Measurements from ENCODE around the gene TP53I3. TPM values are rescaled to one million over a fixed set of nuclear protein-coding genes. Genes with fewer than 3 reads are reported as not detected.
A peak's percentile ranks its signal among the peaks of the same experiment; 100 is the strongest.
"Not testable (repeated sequence)": the region's sequence is repeated elsewhere in the genome, so short reads cannot be mapped to it uniquely, and the experiment has no call there.

TP53I3 gene
- total RNA-seq, 8 experiments from 2014 or later: 7.5 to 177 (median 30.4) TPM

DNA sequence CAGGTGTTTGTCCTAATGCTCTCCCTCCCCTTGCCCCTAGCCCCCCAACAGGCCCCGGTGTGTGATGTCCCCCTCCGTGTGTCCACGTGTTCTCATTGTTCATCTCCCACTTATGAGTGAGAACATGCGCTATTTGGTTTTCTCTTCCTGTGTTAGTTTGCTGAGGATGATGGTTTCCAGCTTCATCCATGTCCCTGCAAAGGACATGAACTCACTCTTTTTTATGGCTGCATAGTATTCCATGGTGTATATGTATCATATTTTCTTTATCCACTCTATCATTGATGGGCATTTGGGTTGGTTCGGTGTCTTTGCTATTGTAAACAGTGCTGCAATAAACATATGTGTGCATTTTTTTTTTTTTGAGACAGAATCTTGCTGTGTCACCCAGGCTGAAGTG lies 8.6 kb upstream of the TP53I3 start:
- not testable (repeated sequence) for H3K27ac ChIP-seq; ATAC-seq (replicated peaks in 6 of 8); H3K4me3 ChIP-seq; H3K4me1 ChIP-seq (replicated peaks in 1 of 2)
- in situ Hi-C loops (cut with MboI; ENCODE audit: low pct_unique_long_range_greater_than_20kb in 2 of 9, low sequenced_read_pairs in 9 of 9, unreplicated experiment in 9 of 9): loop anchor here in 2 of 9 experiments (25.0 kb wide), 2 partner anchors 94 to 294 kb away; partner anchors contain the start of gene FAM228A (in 1 of the 2)
- WGBS, 10 experiments: 89 to 100% (median 98%) methylated on average over 1 to 3 of the region's 5 CpGs; no CpG with 5 or more reads in 4 of the 10 experiments

- no peaks in the 10 kb centered on the region for H3K4me1 ChIP-seq (replicated peaks in 1 of 2)
- H3K27ac ChIP-seq: no peak overlapping the region
- no peak overlapping the region for H3K4me3 ChIP-seq
- 67 to 90% (median 86%) methylated on average over 1 to 2 of the region's 2 CpGs; no CpG with 5 or more reads in 5 of the 10 experiments for WGBS, 10 experiments
- in situ Hi-C loops (cut with MboI; ENCODE audit: low pct_unique_long_range_greater_than_20kb in 2 of 9, low sequenced_read_pairs in 9 of 9, unreplicated experiment in 9 of 9): loop anchor here in 2 of 9 experiments (25.0 kb wide), 2 partner anchors 98 to 298 kb away; partner anchors contain the start of gene FAM228A (in 1 of the 2)
- peak in 2 of 8 experiments; percentile 1 to 4 for ATAC-seq (replicated peaks in 6 of 8)
Observed at GRCh38 chr2:24088821-24089359, 4.3 kb upstream of the TP53I3 start.

GRCh38 chr2:24087032-24087431 lies 2.4 kb upstream of the TP53I3 start:
- ATAC-seq (replicated peaks in 6 of 8): no peak
- Histone ChIP-seq H3K27ac (no peak overlapping the region), H3K4me3 (no peak overlapping the region), H3K4me1 (replicated peaks in 1 of 2) (peaks cover 4 to 8% of the 10 kb centered on the region in 2 donors)
- in situ Hi-C loops (cut with MboI; ENCODE audit: low pct_unique_long_range_greater_than_20kb in 2 of 9, low sequenced_read_pairs in 9 of 9, unreplicated experiment in 9 of 9): loop anchor here in 2 of 9 experiments (25.0 kb wide), 2 partner anchors 100 to 300 kb away; partner anchors contain the start of gene FAM228A (in 1 of the 2)
- 46 to 91% (median 75%) methylated on average over 1 to 3 of the region's 3 CpGs for WGBS, 10 experiments

- no peak overlapping the region for H3K4me3 ChIP-seq
- no peak for ATAC-seq (replicated peaks in 6 of 8)
- H3K27ac ChIP-seq: no peak overlapping the region
- in situ Hi-C loops (cut with MboI; ENCODE audit: low pct_unique_long_range_greater_than_20kb in 2 of 9, low sequenced_read_pairs in 9 of 9, unreplicated experiment in 9 of 9): loop anchor here in 2 of 9 experiments (25.0 kb wide), 2 partner anchors 101 to 301 kb away; partner anchors contain the start of gene FAM228A (in 1 of the 2)
- peaks cover 4 to 8% of the 10 kb centered on the region in 2 donors for H3K4me1 ChIP-seq (replicated peaks in 1 of 2)
- 80 to 100% (median 100%) methylated on average over 1 of the region's 1 CpG; no CpG with 5 or more reads in 7 of the 10 experiments for WGBS, 10 experiments
Observed at GRCh38 chr2:24086241-24086640, 1.6 kb upstream of the TP53I3 start.

GRCh38 chr2:24085200-24085489 lies 511 bp upstream of the TP53I3 start:
- no peak for ATAC-seq (replicated peaks in 6 of 8)
- Histone ChIP-seq H3K27ac (peak overlapping the region in 1 of 2 donors; percentile 89), H3K4me3 (peak overlapping the region; percentile 32 to 48 (median 45)), H3K4me1 (replicated peaks in 1 of 2) (peaks cover 4 to 8% of the 10 kb centered on the region in 2 donors)
- in situ Hi-C loops (cut with MboI; ENCODE audit: low pct_unique_long_range_greater_than_20kb in 2 of 9, low sequenced_read_pairs in 9 of 9, unreplicated experiment in 9 of 9): loop anchor here in 2 of 9 experiments (25.0 kb wide), 2 partner anchors 102 to 302 kb away; partner anchors contain the start of gene FAM228A (in 1 of the 2)
- 24 to 100% (median 59%) methylated on average over 2 to 5 of the region's 11 CpGs; no CpG with 5 or more reads in 3 of the 10 experiments for WGBS, 10 experiments

- peak; percentile 74 to 81 (median 79) for ATAC-seq (replicated peaks in 6 of 8)
- Histone ChIP-seq H3K27ac (peak overlapping the region; percentile 67 to 89), H3K4me3 (peak overlapping the region; percentile 32 to 48 (median 45)), H3K4me1 (replicated peaks in 1 of 2) (peaks cover 4 to 8% of the 10 kb centered on the region in 2 donors)
- WGBS, 10 experiments: 0 to 23% (median 17%) methylated on average over 1 to 13 of the region's 30 CpGs; no CpG with 5 or more reads in 4 of the 10 experiments
- in situ Hi-C loops (cut with MboI; ENCODE audit: low pct_unique_long_range_greater_than_20kb in 2 of 9, low sequenced_read_pairs in 9 of 9, unreplicated experiment in 9 of 9): loop anchor here in 2 of 9 experiments (25.0 kb wide), 2 partner anchors 104 to 304 kb away; partner anchors contain the start of gene FAM228A (in 1 of the 2)
Observed at GRCh38 chr2:24083567-24084385, 858 bp downstream of the TP53I3 start.

- in situ Hi-C loops (cut with MboI; ENCODE audit: low pct_unique_long_range_greater_than_20kb in 2 of 9, low sequenced_read_pairs in 9 of 9, unreplicated experiment in 9 of 9): loop anchor here in 2 of 9 experiments (25.0 kb wide), 2 partner anchors 104 to 304 kb away; partner anchors contain the start of gene FAM228A (in 1 of the 2)
- ATAC-seq (replicated peaks in 6 of 8): no peak
Observed at GRCh38 chr2:24082787-24083566, 1.7 kb downstream of the TP53I3 start.

DNA sequence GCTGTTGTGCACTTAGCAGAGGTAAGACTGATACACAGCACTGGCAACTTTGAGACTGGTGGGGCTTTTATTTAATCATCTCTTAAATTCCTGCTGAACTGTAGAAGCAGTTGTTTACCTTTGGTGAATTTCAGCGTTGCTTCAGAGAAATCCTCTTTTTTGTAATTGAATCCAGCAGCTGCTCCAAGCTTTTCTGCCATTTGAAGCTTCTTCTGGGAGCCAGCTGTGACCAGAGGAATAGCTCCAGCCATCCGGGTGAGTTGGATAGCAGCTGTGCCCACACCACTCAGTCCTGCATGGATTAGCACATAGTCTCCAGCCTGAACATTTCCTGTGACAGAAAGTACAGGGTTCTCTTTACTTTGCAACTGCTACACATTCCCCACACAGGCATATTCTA lies 3.9 kb downstream of the TP53I3 start:
- 0 to 100% (median 31%) methylated on average over 1 to 2 of the region's 2 CpGs; no CpG with 5 or more reads in 3 of the 10 experiments for WGBS, 10 experiments
- H3K4me3 ChIP-seq: no peak overlapping the region
- in situ Hi-C loops (cut with MboI; ENCODE audit: low pct_unique_long_range_greater_than_20kb in 2 of 9, low sequenced_read_pairs in 9 of 9, unreplicated experiment in 9 of 9): loop anchor here in 2 of 9 experiments (25.0 kb wide), 2 partner anchors 107 to 307 kb away; partner anchors contain the start of gene FAM228A (in 1 of the 2)
- ATAC-seq (replicated peaks in 6 of 8): no peak
- H3K4me1 ChIP-seq (replicated peaks in 1 of 2): peaks cover 12 to 13% of the 10 kb centered on the region in 2 donors
- H3K27ac ChIP-seq: no peak overlapping the region

More at GRCh38 chr2:24082787-24083566, 1.7 kb downstream of the TP53I3 start:
- H3K4me3 ChIP-seq: peak overlapping the region in 4 of 5 donors; percentile 34 to 48 (median 46)
- peak overlapping the region; percentile 67 to 89 for H3K27ac ChIP-seq
- H3K4me1 ChIP-seq (replicated peaks in 1 of 2): peaks cover 5 to 8% of the 10 kb centered on the region in 2 donors
- WGBS, 10 experiments: 62 to 100% (median 85%) methylated on average over 1 to 6 of the region's 8 CpGs; no CpG with 5 or more reads in 4 of the 10 experiments

DNA sequence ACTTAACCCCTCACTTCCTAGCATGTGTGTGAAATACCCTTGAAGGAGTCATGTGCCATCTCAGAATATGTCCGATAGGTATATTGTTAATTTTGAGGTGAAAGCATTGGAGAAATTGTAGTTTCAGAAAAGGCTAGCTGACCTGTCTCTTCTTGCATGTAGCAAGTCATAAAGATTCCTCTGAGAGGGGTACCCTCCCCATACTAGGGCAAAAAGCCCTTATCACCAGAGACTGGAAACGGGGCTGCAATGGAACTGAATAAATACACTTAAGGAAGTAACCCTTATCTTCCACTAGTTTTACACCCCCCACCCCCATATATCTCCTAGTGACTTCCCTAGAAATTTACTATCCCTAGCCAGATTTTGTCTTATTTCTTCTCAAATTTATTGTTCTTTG lies 6.8 kb downstream of the TP53I3 start:
- in situ Hi-C loops (cut with MboI; ENCODE audit: low pct_unique_long_range_greater_than_20kb in 2 of 9, low sequenced_read_pairs in 9 of 9, unreplicated experiment in 9 of 9): loop anchor here in 2 of 9 experiments (10.0 to 25.0 kb wide), 3 partner anchors 109 to 309 kb away; partner anchors contain the start of gene FAM228A (in 1 of the 2)
- H3K4me3 ChIP-seq: peak overlapping the region; percentile 57 to 86 (median 77)
- no peak overlapping the region for H3K27ac ChIP-seq
- WGBS, 10 experiments: 40 to 92% (median 85%) methylated on average over 1 to 2 of the region's 2 CpGs; no CpG with 5 or more reads in 4 of the 10 experiments
- peaks cover 12 to 15% of the 10 kb centered on the region in 2 donors for H3K4me1 ChIP-seq (replicated peaks in 1 of 2)
- ATAC-seq (replicated peaks in 6 of 8): no peak

DNA sequence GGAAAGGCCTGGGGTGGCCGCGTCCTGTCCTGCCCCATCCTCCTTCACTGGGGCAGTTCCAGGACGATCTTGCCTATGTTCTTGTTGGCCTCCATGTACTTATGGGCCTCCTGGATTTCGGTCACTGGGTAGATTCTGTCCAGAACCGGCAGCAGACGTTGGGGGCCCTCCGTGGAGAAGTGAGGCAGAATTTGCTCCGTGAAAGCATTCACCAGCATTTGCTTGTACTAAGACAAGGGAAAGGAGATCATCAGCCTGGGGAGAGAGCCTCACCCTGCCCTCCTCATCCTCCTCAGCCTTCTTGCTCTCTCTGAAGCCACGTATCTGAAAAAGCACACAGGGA lies 7.1 kb downstream of the TP53I3 start:
- peaks cover 12 to 15% of the 10 kb centered on the region in 2 donors for H3K4me1 ChIP-seq (replicated peaks in 1 of 2)
- WGBS, 10 experiments: 19 to 80% (median 41%) methylated on average over 1 to 6 of the region's 9 CpGs; no CpG with 5 or more reads in 6 of the 10 experiments
- in situ Hi-C loops (cut with MboI; ENCODE audit: low pct_unique_long_range_greater_than_20kb in 2 of 9, low sequenced_read_pairs in 9 of 9, unreplicated experiment in 9 of 9): loop anchor here in 2 of 9 experiments (10.0 to 25.0 kb wide), 3 partner anchors 110 to 310 kb away; partner anchors contain the start of gene FAM228A (in 1 of the 2)
- ATAC-seq (replicated peaks in 6 of 8): no peak
- peak overlapping the region; percentile 1 to 88 for H3K27ac ChIP-seq
- H3K4me3 ChIP-seq: peak overlapping the region; percentile 57 to 86 (median 77)

DNA sequence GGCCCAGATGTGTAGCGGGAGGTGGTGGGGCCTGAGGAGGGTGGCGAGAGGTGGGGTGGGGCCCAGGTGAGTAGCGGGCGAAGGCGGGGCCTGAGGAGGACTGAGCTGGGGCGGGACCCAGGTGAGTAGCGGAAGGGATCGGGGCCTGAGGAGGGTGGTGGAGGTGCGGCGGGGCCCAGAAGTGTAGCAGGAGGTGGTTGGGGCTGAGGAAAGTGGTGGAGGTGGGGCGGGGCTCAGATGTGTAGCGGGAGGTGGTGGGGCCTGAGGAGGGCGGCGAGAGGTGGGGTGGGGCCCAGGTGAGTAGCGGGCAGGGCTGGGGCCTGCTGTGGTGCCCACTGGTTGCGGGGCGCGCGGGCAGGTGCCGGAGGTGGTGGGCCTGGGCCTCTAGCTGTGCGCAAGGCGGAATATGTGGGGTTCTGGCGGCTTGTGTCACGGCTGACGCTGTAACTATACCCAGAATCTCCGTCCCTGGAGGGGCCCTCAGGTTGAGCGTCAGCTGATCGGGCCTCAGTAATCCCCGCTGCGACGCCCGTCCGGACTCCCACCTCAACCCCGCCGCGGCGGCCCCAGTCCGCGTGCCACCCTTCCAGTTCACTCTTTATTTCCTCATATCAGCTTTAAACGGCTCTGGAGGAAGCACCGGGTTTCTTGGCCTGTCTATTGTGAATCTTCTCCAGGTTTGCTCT lies 7.6 kb downstream of the TP53I3 start:
- in situ Hi-C loops (cut with MboI; ENCODE audit: low pct_unique_long_range_greater_than_20kb in 2 of 9, low sequenced_read_pairs in 9 of 9, unreplicated experiment in 9 of 9): loop anchor here in 2 of 9 experiments (10.0 to 25.0 kb wide), 3 partner anchors 110 to 310 kb away; partner anchors contain the start of gene FAM228A (in 1 of the 2)
- ATAC-seq (replicated peaks in 6 of 8): peak in 7 of 8 experiments; percentile 0 to 9 (median 5)
- H3K27ac ChIP-seq: peak overlapping the region; percentile 1 to 88
- H3K4me1 ChIP-seq (replicated peaks in 1 of 2): peaks cover 12 to 15% of the 10 kb centered on the region in 2 donors
- WGBS, 10 experiments: 40% methylated on average over 2 of the region's 41 CpGs; no CpG with 5 or more reads in 9 of the 10 experiments
- peak overlapping the region; percentile 57 to 86 (median 77) for H3K4me3 ChIP-seq
